K562 (cell line): ENCODE measurements around the gene ZNF200. TPM values are rescaled to one million over a fixed set of nuclear protein-coding genes. Genes with fewer than 3 reads are reported as not detected.

Source experiments
- CTBP1 ChIP-seq: fragments of 450-650 bp; IDR thresholded peaks from 2 replicates; pipeline ENCODE4 v1.6.1; 2016; ENCODE audit warnings: borderline replicate concordance
- CUX1 ChIP-seq: fragments of 200-800 bp; sonication (Bioruptor generic); IDR thresholded peaks from 2 replicates; pipeline ENCODE4 v1.6.1; 2016; ENCODE audit warnings: missing genetic modification characterization, missing compliant biosample characterization
- DIDO1 ChIP-seq: fragments of 450-650 bp; IDR thresholded peaks from 2 replicates; pipeline ENCODE4 v1.6.1; 2016; ENCODE audit warnings: low read depth, missing biosample characterization, missing genetic modification characterization
- DPF2 ChIP-seq: fragments of 450-650 bp; IDR thresholded peaks from 2 replicates; pipeline ENCODE4 v1.6.1; 2016
- EGR1 ChIP-seq: fragments of 450-650 bp; conservative IDR thresholded peaks from 2 replicates; pipeline ENCODE4 v1.6.1; 2017; ENCODE audit warnings: mild to moderate bottlenecking
- FOSL1 ChIP-seq: fragments of 200-800 bp; sonication (Bioruptor generic); conservative IDR thresholded peaks from 2 replicates; pipeline ENCODE4 v1.6.1; 2016; ENCODE audit warnings: missing genetic modification characterization, missing compliant biosample characterization
- KLF6 ChIP-seq: fragments of 250-450 bp; sonication (Bioruptor Pico); IDR thresholded peaks from 2 replicates; pipeline ENCODE4 v1.4.0; 2020; ENCODE audit warnings: mild to moderate bottlenecking, moderate library complexity, borderline replicate concordance
- MEIS2 ChIP-seq: fragments of 450-650 bp; IDR thresholded peaks from 2 replicates; pipeline ENCODE4 v1.6.1; 2014; ENCODE audit warnings: mild to moderate bottlenecking; ENCODE audit not compliant: partially characterized antibody
- MXI1 ChIP-seq: IDR thresholded peaks from 2 replicates; pipeline ENCODE4 v1.6.1; 2011; ENCODE audit warnings: low read depth, mild to moderate bottlenecking, improper control_type of control experiment, low read length
- NFYB ChIP-seq: IDR thresholded peaks from 2 replicates; pipeline ENCODE4 v1.6.1; 2011; ENCODE audit warnings: mild to moderate bottlenecking, moderate library complexity; ENCODE audit not compliant: insufficient read length; ENCODE audit errors: extremely low read depth
- NRF1 ChIP-seq, 2 experiments: fragments of 450-650 bp; IDR thresholded peaks in 1 of 2; conservative IDR thresholded peaks in 1 of 2; 2 replicates each; pipeline ENCODE4 v1.6.1; 2014; ENCODE audit warnings: mild to moderate bottlenecking in 2 of 2
- PHF20 ChIP-seq: fragments of 450-650 bp; IDR thresholded peaks from 2 replicates; pipeline ENCODE4 v1.6.1; 2018; ENCODE audit not compliant: partially characterized antibody
- POLR2AphosphoS5 ChIP-seq: IDR thresholded peaks from 2 replicates; pipeline ENCODE4 v1.6.1; 2011; ENCODE audit warnings: mild to moderate bottlenecking, low read depth, low read length, moderate library complexity; ENCODE audit not compliant: control insufficient read depth, insufficient read depth
- ZNF197 ChIP-seq: fragments of 200-800 bp; sonication (Bioruptor generic); IDR thresholded peaks from 2 replicates; pipeline ENCODE4 v1.6.1; 2016; ENCODE audit warnings: low read depth, missing genetic modification characterization, missing compliant biosample characterization
- ZNF717 ChIP-seq: fragments of 250-450 bp; sonication (Bioruptor Pico); IDR thresholded peaks from 2 replicates; pipeline ENCODE4 v1.5.0; 2021
- polyA plus RNA-seq, 8 experiments: library from polyadenylated mRNA; depleted of rRNA in 4 of 8; stranded (reverse) in 5 of 8; unstranded in 3 of 8; fragments of >200 nt; fragmentation: Nextera tagmentation in 2 of 8; fragmentation: Illumina TruSeq in 1 of 8; extraction: Ambion mirVana in 2 of 8; extraction: Trizol in 1 of 8; gene quantifications; 2 replicates each; pipeline versions ENCODE4 v1.2.1 to v1.2.3, GENCODE V29; 2011 to 2014; ENCODE audit warnings: inconsistent platforms in 1 of 8, missing spikeins in 1 of 8
- total RNA-seq, 7 experiments: library from RNA; depleted of rRNA in 6 of 7; stranded (reverse); fragments of >200 nt in 6 of 7; fragmentation: Illumina TruSeq in 2 of 7; extraction: Trizol in 2 of 7; gene quantifications; 2 replicates each; pipeline versions ENCODE4 v1.2.1 to v1.2.3, GENCODE V29; 2011 to 2021; ENCODE audit warnings: low replicate concordance in 1 of 7
- TF ChIP-seq, protein P1 (sequence below): fragments of 450-650 bp; IDR thresholded peaks from 2 replicates; pipeline ENCODE4 v1.6.1; 2016; ENCODE audit warnings: borderline replicate concordance

ZNF200 gene
- total and polyA plus RNA-seq, 9 of the 15 experiments (the other 6 are each of a cell fraction or from before 2014, with no cell fraction given), result 4.8 to 14.5 (median 9.2) TPM

DNA sequence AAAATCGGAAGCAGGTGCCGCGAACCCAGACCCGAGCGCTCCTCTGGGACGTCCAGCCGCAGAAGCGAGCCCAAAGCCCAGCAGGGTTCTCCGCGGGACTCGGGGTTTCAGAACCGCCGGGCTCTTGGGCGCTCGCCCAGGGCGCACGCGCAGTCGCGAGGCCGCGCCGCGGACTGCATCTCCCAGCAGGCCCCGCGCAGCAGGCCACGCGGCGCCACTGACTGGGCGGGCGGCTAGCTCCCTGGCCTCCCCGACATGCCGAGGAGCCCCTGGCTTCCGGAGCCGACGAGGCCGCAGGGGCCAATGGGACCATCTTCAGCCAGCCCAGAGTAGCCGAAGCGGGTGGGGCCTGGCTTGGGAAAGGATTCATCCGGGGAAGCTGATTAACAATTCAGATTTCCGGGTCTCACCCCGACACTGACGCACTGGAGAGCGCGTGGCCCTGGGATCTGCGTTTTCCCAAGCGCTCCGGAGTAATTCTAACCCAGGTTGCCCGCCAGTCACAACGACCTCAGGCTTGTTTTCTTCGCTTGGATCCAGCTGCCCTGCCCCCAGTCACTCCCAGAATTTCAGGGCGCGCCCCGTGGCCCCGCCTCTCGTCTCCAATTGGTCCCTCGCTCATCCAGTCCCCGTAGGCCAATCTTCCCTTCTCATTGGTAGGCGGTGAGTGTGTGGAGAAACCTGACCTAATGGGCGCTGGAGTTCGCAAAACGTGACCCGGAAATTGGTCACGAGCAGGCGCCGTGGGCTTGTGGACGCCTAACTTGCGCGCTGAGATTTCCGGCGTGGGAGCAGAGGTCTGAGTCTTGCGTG, 48.0 kb upstream of the ZNF200 start, which contains the start of gene ZNF263 (continued):
- TF ChIP-seq NRF1 (conservative IDR thresholded peaks at IDR 0.05 in 1 of 2, IDR thresholded peaks at IDR 0.05 in 1 of 2) (peak; percentile 94), ZNF197 (0 out of 2 replicates have a peak, but pooled peaks have one; percentile 51), MEIS2 (peak; percentile 69), NFYB (peak; percentile 93), EGR1 (peak; percentile 45), CTBP1 (peak; percentile 51), DIDO1 (peak; percentile 80), PHF20 (peak; percentile 95), POLR2AphosphoS5 (peak; percentile 57), ZNF717 (CRISPR knock-in tag) (no peak), MXI1 (peak; percentile 47; the same call in 1 of the 2 replicates), DPF2 (peak; percentile 52; the same call in 1 of the 2 replicates), FOSL1 (tag) (peak; percentile 52; the same call in 1 of the 2 replicates), KLF6 (peak; percentile 86; the same call in 1 of the 2 replicates), CUX1 (peak; percentile 69; the same call in 1 of the 2 replicates)
- TF ChIP-seq, protein P1, sequence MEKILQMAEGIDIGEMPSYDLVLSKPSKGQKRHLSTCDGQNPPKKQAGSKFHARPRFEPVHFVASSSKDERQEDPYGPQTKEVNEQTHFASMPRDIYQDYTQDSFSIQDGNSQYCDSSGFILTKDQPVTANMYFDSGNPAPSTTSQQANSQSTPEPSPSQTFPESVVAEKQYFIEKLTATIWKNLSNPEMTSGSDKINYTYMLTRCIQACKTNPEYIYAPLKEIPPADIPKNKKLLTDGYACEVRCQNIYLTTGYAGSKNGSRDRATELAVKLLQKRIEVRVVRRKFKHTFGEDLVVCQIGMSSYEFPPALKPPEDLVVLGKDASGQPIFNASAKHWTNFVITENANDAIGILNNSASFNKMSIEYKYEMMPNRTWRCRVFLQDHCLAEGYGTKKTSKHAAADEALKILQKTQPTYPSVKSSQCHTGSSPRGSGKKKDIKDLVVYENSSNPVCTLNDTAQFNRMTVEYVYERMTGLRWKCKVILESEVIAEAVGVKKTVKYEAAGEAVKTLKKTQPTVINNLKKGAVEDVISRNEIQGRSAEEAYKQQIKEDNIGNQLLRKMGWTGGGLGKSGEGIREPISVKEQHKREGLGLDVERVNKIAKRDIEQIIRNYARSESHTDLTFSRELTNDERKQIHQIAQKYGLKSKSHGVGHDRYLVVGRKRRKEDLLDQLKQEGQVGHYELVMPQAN, result peak; percentile 72; the same call in 1 of the 2 replicates
